PFSK-1 (cell line): ENCODE results near the gene TGM4.

Experiments used
- POLR2AphosphoS5 ChIP-seq: IDR thresholded peaks from 2 replicates; pipeline ENCODE4 v1.6.1; 2012; ENCODE audit warnings: low read depth, mild to moderate bottlenecking, control low read depth, low read length, moderate library complexity
- TAF1 ChIP-seq: IDR thresholded peaks from 2 replicates; pipeline ENCODE4 v1.6.1; 2012; ENCODE audit warnings: low read length, control low read depth, borderline replicate concordance; ENCODE audit not compliant: insufficient read depth
- TF ChIP-seq, protein P1 (sequence below), 2 experiments: IDR thresholded peaks; 2 replicates each; pipeline versions ENCODE4 v1.6.1 to v1.8.0; 2011 to 2012; ENCODE audit warnings: low read depth in 2 of 2, low read length in 2 of 2, control low read depth in 1 of 2, inconsistent platforms in 1 of 2, mild to moderate bottlenecking in 1 of 2, moderate library complexity in 1 of 2; ENCODE audit not compliant: insufficient read depth in 1 of 2

DNA sequence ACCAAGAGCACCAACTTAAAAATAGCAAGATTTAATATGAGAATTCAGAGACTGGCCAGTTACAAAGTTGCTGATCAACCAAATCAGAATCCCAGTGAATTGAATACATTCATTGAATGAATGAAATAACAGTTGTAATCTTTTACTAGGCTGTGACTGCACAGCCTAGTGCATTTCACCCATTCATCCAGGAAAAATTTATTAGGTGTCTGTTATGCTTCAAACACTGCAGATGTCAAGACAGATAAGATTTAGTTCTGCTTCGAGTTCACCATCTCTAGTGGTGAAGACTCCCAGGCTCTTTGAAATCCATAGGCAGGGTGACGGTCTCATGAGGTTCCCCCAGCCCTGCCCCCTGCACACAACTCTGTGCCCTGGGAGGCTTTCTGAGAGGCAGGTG, 28.9 kb downstream of the TGM4 start:
- TF ChIP-seq TAF1 (no peak), POLR2AphosphoS5 (no peak)
- TF ChIP-seq, protein P1, sequence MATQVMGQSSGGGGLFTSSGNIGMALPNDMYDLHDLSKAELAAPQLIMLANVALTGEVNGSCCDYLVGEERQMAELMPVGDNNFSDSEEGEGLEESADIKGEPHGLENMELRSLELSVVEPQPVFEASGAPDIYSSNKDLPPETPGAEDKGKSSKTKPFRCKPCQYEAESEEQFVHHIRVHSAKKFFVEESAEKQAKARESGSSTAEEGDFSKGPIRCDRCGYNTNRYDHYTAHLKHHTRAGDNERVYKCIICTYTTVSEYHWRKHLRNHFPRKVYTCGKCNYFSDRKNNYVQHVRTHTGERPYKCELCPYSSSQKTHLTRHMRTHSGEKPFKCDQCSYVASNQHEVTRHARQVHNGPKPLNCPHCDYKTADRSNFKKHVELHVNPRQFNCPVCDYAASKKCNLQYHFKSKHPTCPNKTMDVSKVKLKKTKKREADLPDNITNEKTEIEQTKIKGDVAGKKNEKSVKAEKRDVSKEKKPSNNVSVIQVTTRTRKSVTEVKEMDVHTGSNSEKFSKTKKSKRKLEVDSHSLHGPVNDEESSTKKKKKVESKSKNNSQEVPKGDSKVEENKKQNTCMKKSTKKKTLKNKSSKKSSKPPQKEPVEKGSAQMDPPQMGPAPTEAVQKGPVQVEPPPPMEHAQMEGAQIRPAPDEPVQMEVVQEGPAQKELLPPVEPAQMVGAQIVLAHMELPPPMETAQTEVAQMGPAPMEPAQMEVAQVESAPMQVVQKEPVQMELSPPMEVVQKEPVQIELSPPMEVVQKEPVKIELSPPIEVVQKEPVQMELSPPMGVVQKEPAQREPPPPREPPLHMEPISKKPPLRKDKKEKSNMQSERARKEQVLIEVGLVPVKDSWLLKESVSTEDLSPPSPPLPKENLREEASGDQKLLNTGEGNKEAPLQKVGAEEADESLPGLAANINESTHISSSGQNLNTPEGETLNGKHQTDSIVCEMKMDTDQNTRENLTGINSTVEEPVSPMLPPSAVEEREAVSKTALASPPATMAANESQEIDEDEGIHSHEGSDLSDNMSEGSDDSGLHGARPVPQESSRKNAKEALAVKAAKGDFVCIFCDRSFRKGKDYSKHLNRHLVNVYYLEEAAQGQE (IDR thresholded peaks at IDR 0.05; ENCODE audit: insufficient read depth in 1 of 2, low read depth in 2 of 2, low read length in 2 of 2): no peak
